ENCODE data around the gene SDK1.
"Not testable (repeated sequence)": the region's sequence is repeated elsewhere in the genome, so short reads cannot be mapped to it uniquely, and the experiment has no call there.

SDK1 gene

GRCh38 chr7:4227105-4228010, 926.3 kb downstream of the SDK1 start:
- Mint-ChIP-seq H3K4me1 (ENCODE audit: low read depth) (no peaks in the 10 kb centered on the region), H3K27me3 (no peaks in the 10 kb centered on the region), H3K27ac (no peak overlapping the region), H3K4me3 (no peak overlapping the region), H3K9me3 (no peaks in the 10 kb centered on the region), H3K36me3 (ENCODE audit: low read depth) (no peaks in the 10 kb centered on the region)

GRCh38 chr7:4230352-4230751, 929.3 kb downstream of the SDK1 start:
- Mint-ChIP-seq H3K4me3 (no peak overlapping the region), H3K36me3 (ENCODE audit: low read depth) (no peaks in the 10 kb centered on the region)

GRCh38 chr7:4233146-4233545, 932.1 kb downstream of the SDK1 start:
- no peaks in the 10 kb centered on the region for H3K36me3 Mint-ChIP-seq (ENCODE audit: low read depth)
- H3K9me3 Mint-ChIP-seq = no peaks in the 10 kb centered on the region
- no peak overlapping the region for H3K27ac Mint-ChIP-seq
- H3K4me3 Mint-ChIP-seq = no peak overlapping the region
- H3K27me3 Mint-ChIP-seq = no peaks in the 10 kb centered on the region
- H3K4me1 Mint-ChIP-seq (ENCODE audit: low read depth) = no peaks in the 10 kb centered on the region

More at GRCh38 chr7:4230352-4230751, 929.3 kb downstream of the SDK1 start:
- Mint-ChIP-seq H3K9me3 (no peaks in the 10 kb centered on the region), H3K4me1 (ENCODE audit: low read depth) (no peaks in the 10 kb centered on the region), H3K27ac (no peak overlapping the region), H3K27me3 (no peaks in the 10 kb centered on the region)

- no peaks in the 10 kb centered on the region for H3K4me1 Mint-ChIP-seq (ENCODE audit: low read depth)
- H3K27ac Mint-ChIP-seq = no peak overlapping the region
- no peaks in the 10 kb centered on the region for H3K36me3 Mint-ChIP-seq (ENCODE audit: low read depth)
- no peak overlapping the region for H3K4me3 Mint-ChIP-seq
- H3K27me3 Mint-ChIP-seq = no peaks in the 10 kb centered on the region
- H3K9me3 Mint-ChIP-seq = no peaks in the 10 kb centered on the region
Observed at GRCh38 chr7:4233621-4234497, 932.8 kb downstream of the SDK1 start.

GRCh38 chr7:4234498-4234855, 933.4 kb downstream of the SDK1 start:
- Mint-ChIP-seq H3K27me3 (no peaks in the 10 kb centered on the region), H3K4me3 (no peak overlapping the region), H3K9me3 (no peaks in the 10 kb centered on the region), H3K4me1 (ENCODE audit: low read depth) (no peaks in the 10 kb centered on the region), H3K27ac (no peak overlapping the region), H3K36me3 (ENCODE audit: low read depth) (no peaks in the 10 kb centered on the region)

GRCh38 chr7:4234886-4235285, 933.8 kb downstream of the SDK1 start:
- Mint-ChIP-seq H3K4me3 (no peak overlapping the region), H3K27me3 (no peaks in the 10 kb centered on the region), H3K9me3 (no peaks in the 10 kb centered on the region), H3K36me3 (ENCODE audit: low read depth) (no peaks in the 10 kb centered on the region), H3K27ac (no peak overlapping the region), H3K4me1 (ENCODE audit: low read depth) (no peaks in the 10 kb centered on the region)

GRCh38 chr7:4235596-4235995, 934.5 kb downstream of the SDK1 start:
- Mint-ChIP-seq H3K4me3 (no peak overlapping the region), H3K9me3 (no peaks in the 10 kb centered on the region), H3K4me1 (ENCODE audit: low read depth) (peaks cover 2% of the 10 kb centered on the region), H3K27me3 (no peaks in the 10 kb centered on the region), H3K36me3 (ENCODE audit: low read depth) (no peaks in the 10 kb centered on the region), H3K27ac (no peak overlapping the region)

GRCh38 chr7:4236389-4236788, 935.3 kb downstream of the SDK1 start:
- H3K9me3 Mint-ChIP-seq = no peaks in the 10 kb centered on the region

GRCh38 chr7:4236873-4237272, 935.8 kb downstream of the SDK1 start:
- H3K4me1 Mint-ChIP-seq (ENCODE audit: low read depth); H3K27me3 Mint-ChIP-seq; H3K36me3 Mint-ChIP-seq (ENCODE audit: low read depth); H3K9me3 Mint-ChIP-seq; H3K27ac Mint-ChIP-seq; H3K4me3 Mint-ChIP-seq: not testable (repeated sequence)

More at GRCh38 chr7:4236389-4236788, 935.3 kb downstream of the SDK1 start:
- Mint-ChIP-seq H3K27ac (no peak overlapping the region), H3K36me3 (ENCODE audit: low read depth) (no peaks in the 10 kb centered on the region), H3K4me1 (ENCODE audit: low read depth) (peaks cover 7% of the 10 kb centered on the region), H3K4me3 (no peak overlapping the region), H3K27me3 (no peaks in the 10 kb centered on the region)

GRCh38 chr7:4237296-4238235, 936.5 kb downstream of the SDK1 start:
- Mint-ChIP-seq H3K27me3 (no peaks in the 10 kb centered on the region), H3K27ac (no peak overlapping the region), H3K9me3 (no peaks in the 10 kb centered on the region), H3K36me3 (ENCODE audit: low read depth) (no peaks in the 10 kb centered on the region), H3K4me1 (ENCODE audit: low read depth) (peaks cover 7% of the 10 kb centered on the region), H3K4me3 (no peak overlapping the region)

GRCh38 chr7:4238861-4239260, 937.8 kb downstream of the SDK1 start:
- H3K27ac Mint-ChIP-seq = no peak overlapping the region
- H3K36me3 Mint-ChIP-seq (ENCODE audit: low read depth) = no peaks in the 10 kb centered on the region

GRCh38 chr7:4240042-4240441, 939.0 kb downstream of the SDK1 start:
- H3K36me3 Mint-ChIP-seq (ENCODE audit: low read depth) = no peaks in the 10 kb centered on the region
- peaks cover 2% of the 10 kb centered on the region for H3K9me3 Mint-ChIP-seq
- no peaks in the 10 kb centered on the region for H3K27me3 Mint-ChIP-seq
- no peak overlapping the region for H3K4me3 Mint-ChIP-seq
- H3K4me1 Mint-ChIP-seq (ENCODE audit: low read depth) = peaks cover 7% of the 10 kb centered on the region
- H3K27ac Mint-ChIP-seq = no peak overlapping the region

More at GRCh38 chr7:4238861-4239260, 937.8 kb downstream of the SDK1 start:
- Mint-ChIP-seq H3K4me3 (no peak overlapping the region), H3K9me3 (no peaks in the 10 kb centered on the region), H3K27me3 (no peaks in the 10 kb centered on the region), H3K4me1 (ENCODE audit: low read depth) (peaks cover 7% of the 10 kb centered on the region)

- no peak overlapping the region for H3K4me3 Mint-ChIP-seq
- peaks cover 5% of the 10 kb centered on the region for H3K9me3 Mint-ChIP-seq
- no peaks in the 10 kb centered on the region for H3K36me3 Mint-ChIP-seq (ENCODE audit: low read depth)
- peaks cover 7% of the 10 kb centered on the region for H3K4me1 Mint-ChIP-seq (ENCODE audit: low read depth)
- H3K27ac Mint-ChIP-seq = no peak overlapping the region
- no peaks in the 10 kb centered on the region for H3K27me3 Mint-ChIP-seq
Observed at GRCh38 chr7:4240520-4241303, 939.7 kb downstream of the SDK1 start.

- Mint-ChIP-seq H3K4me3 (no peak overlapping the region), H3K36me3 (ENCODE audit: low read depth) (no peaks in the 10 kb centered on the region), H3K4me1 (ENCODE audit: low read depth) (peaks cover 7% of the 10 kb centered on the region), H3K27me3 (no peaks in the 10 kb centered on the region), H3K9me3 (peaks cover 5% of the 10 kb centered on the region), H3K27ac (no peak overlapping the region)
Observed at GRCh38 chr7:4241304-4241612, 940.2 kb downstream of the SDK1 start.
